H9 (cell line): ENCODE measurements around the gene DSCAM. TPM values are rescaled to one million over a fixed set of nuclear protein-coding genes. Genes with fewer than 3 reads are reported as not detected.
"Not testable (repeated sequence)": the region's sequence is repeated elsewhere in the genome, so short reads cannot be mapped to it uniquely, and the experiment has no call there.

Source experiments
- DNase-seq: peaks from one replicate; pipeline ENCODE4 v3.0.0-alpha.2; 2017
- H2AFZ ChIP-seq: one replicate; pipeline ENCODE4 v1.6.1; 2013; ENCODE audit warnings: mild to moderate bottlenecking, low read length, control low read depth, moderate library complexity
- H2AK5ac ChIP-seq: 2 replicates; pipeline ENCODE4 v1.6.1; 2013; ENCODE audit warnings: low read length, control low read depth, mixed read lengths; ENCODE audit not compliant: insufficient read length
- H2BK120ac ChIP-seq: one replicate; pipeline ENCODE4 v1.6.1; 2013; ENCODE audit warnings: low read depth, mild to moderate bottlenecking, low read length, control low read depth, inconsistent platforms; ENCODE audit not compliant: poor library complexity, severe bottlenecking
- H2BK12ac ChIP-seq: 2 replicates; pipeline ENCODE4 v1.6.1; 2013; ENCODE audit warnings: low read length, control low read depth, mixed read lengths, low read depth; ENCODE audit not compliant: insufficient read length
- H2BK15ac ChIP-seq: 2 replicates; pipeline ENCODE4 v1.6.1; 2013; ENCODE audit warnings: low read depth, low read length, control low read depth
- H2BK20ac ChIP-seq: one replicate; pipeline ENCODE4 v1.6.1; 2013; ENCODE audit warnings: low read depth, mild to moderate bottlenecking, low read length, control low read depth, inconsistent platforms; ENCODE audit not compliant: poor library complexity, severe bottlenecking
- H2BK5ac ChIP-seq: 2 replicates; pipeline ENCODE4 v1.6.1; 2013; ENCODE audit warnings: low read length, control low read depth, mixed read lengths; ENCODE audit not compliant: insufficient read length
- H3K14ac ChIP-seq: 2 replicates; pipeline ENCODE4 v1.6.1; 2013; ENCODE audit warnings: low read length, control low read depth; ENCODE audit not compliant: insufficient read depth
- H3K18ac ChIP-seq: 2 replicates; pipeline ENCODE4 v1.6.1; 2013; ENCODE audit warnings: low read depth, mild to moderate bottlenecking, mixed read lengths, low read length, control low read depth; ENCODE audit not compliant: insufficient read length
- H3K23ac ChIP-seq: 2 replicates; pipeline ENCODE4 v1.6.1; 2013; ENCODE audit warnings: low read length, control low read depth, mixed read lengths, low read depth; ENCODE audit not compliant: insufficient read length
- H3K23me2 ChIP-seq: 2 replicates; pipeline ENCODE4 v1.6.1; 2013; ENCODE audit warnings: low read depth, mild to moderate bottlenecking, mixed read lengths, low read length, control low read depth; ENCODE audit not compliant: insufficient read length, poor library complexity, severe bottlenecking
- H3K27ac ChIP-seq: 2 replicates; pipeline ENCODE4 v1.5.1; 2013; ENCODE audit warnings: low read length, control low read depth, mixed read lengths, low read depth; ENCODE audit not compliant: insufficient read length
- H3K27me3 ChIP-seq: 2 replicates; pipeline ENCODE4 v1.6.1; 2013; ENCODE audit warnings: low read length, control low read depth, inconsistent platforms; ENCODE audit not compliant: insufficient read depth
- H3K4ac ChIP-seq: 2 replicates; pipeline ENCODE4 v1.6.1; 2013; ENCODE audit warnings: low read depth, mild to moderate bottlenecking, control low read depth, inconsistent platforms, low read length, moderate library complexity
- H3K4me1 ChIP-seq: 2 replicates; pipeline ENCODE4 v1.6.1; 2013; ENCODE audit warnings: low read length, control low read depth, inconsistent platforms; ENCODE audit not compliant: insufficient read depth
- H3K4me2 ChIP-seq: 2 replicates; pipeline ENCODE4 v1.6.1; 2013; ENCODE audit warnings: low read length, control low read depth, mixed read lengths; ENCODE audit not compliant: insufficient read length, insufficient read depth
- H3K56ac ChIP-seq: 2 replicates; pipeline ENCODE4 v1.6.1; 2013; ENCODE audit warnings: low read depth, mild to moderate bottlenecking, mixed read lengths, low read length, control low read depth; ENCODE audit not compliant: insufficient read length
- H3K79me1 ChIP-seq: 2 replicates; pipeline ENCODE4 v1.6.1; 2013; ENCODE audit warnings: low read depth, mild to moderate bottlenecking, moderate library complexity, low read length, control low read depth, inconsistent platforms; ENCODE audit not compliant: insufficient read depth, poor library complexity, severe bottlenecking
- H3K79me2 ChIP-seq: 2 replicates; pipeline ENCODE4 v1.6.1; 2013; ENCODE audit warnings: low read length, control low read depth, inconsistent platforms; ENCODE audit not compliant: insufficient read depth
- H3K9ac ChIP-seq: 2 replicates; pipeline ENCODE4 v1.6.1; 2013; ENCODE audit warnings: low read length, control low read depth, mixed read lengths; ENCODE audit not compliant: insufficient read length; ENCODE audit errors: extremely low read depth
- H3K9me3 ChIP-seq: one replicate; pipeline ENCODE4 v1.6.1; 2013; ENCODE audit warnings: low read depth, low read length, inconsistent platforms; ENCODE audit not compliant: control insufficient read depth
- H3T11ph ChIP-seq: one replicate; pipeline ENCODE4 v1.6.1; 2013; ENCODE audit warnings: mild to moderate bottlenecking, low read length, control low read depth, inconsistent platforms
- H4K20me1 ChIP-seq: one replicate; pipeline ENCODE4 v1.6.1; 2013; ENCODE audit not compliant: control insufficient read depth, insufficient read length, insufficient read depth
- H4K5ac ChIP-seq: 2 replicates; pipeline ENCODE4 v1.6.1; 2013; ENCODE audit warnings: low read depth, mild to moderate bottlenecking, mixed read lengths, low read length, control low read depth; ENCODE audit not compliant: insufficient read length
- H4K8ac ChIP-seq: replicated peaks from 2 replicates; pipeline ENCODE4 v1.6.1; 2013; ENCODE audit warnings: low read length, control low read depth, mixed read lengths, low read depth; ENCODE audit not compliant: insufficient read length
- H4K91ac ChIP-seq: 2 replicates; pipeline ENCODE4 v1.6.1; 2013; ENCODE audit warnings: low read depth, mild to moderate bottlenecking, moderate library complexity, mixed read lengths, low read length, control low read depth; ENCODE audit not compliant: insufficient read length
- H3K27ac Mint-ChIP-seq, 3 experiments: 2 replicates in 2 of 3; 3 replicates in 1 of 3; pipeline ENCODE4 v1.8.0; 2020 to 2021; ENCODE audit warnings: mixed read lengths in 3 of 3, mild to moderate bottlenecking in 1 of 3, moderate library complexity in 1 of 3
- H3K27me3 Mint-ChIP-seq: 2 replicates; pipeline ENCODE4 v1.8.0; 2021; ENCODE audit warnings: low read depth, mild to moderate bottlenecking, moderate library complexity, mixed read lengths
- H3K36me3 Mint-ChIP-seq, 3 experiments: 2 replicates in 2 of 3; 3 replicates in 1 of 3; pipeline ENCODE4 v1.8.0; 2020 to 2021; ENCODE audit warnings: low read depth in 3 of 3, mixed read lengths in 3 of 3; ENCODE audit not compliant: insufficient read depth in 1 of 3
- H3K4me1 Mint-ChIP-seq, 2 experiments: 2 replicates each; pipeline ENCODE4 v1.8.0; 2020; ENCODE audit warnings: mixed read lengths in 2 of 2
- H3K4me3 Mint-ChIP-seq, 2 experiments: 2 replicates in 1 of 2; 3 replicates in 1 of 2; pipeline ENCODE4 v1.8.0; 2020 to 2021; ENCODE audit warnings: mild to moderate bottlenecking in 2 of 2, mixed read lengths in 2 of 2, moderate library complexity in 1 of 2
- H3K9me3 Mint-ChIP-seq, 2 experiments: 2 replicates in 1 of 2; 3 replicates in 1 of 2; pipeline ENCODE4 v1.8.0; 2020; ENCODE audit warnings: mild to moderate bottlenecking in 2 of 2, mixed read lengths in 2 of 2, moderate library complexity in 1 of 2
- CTCF ChIP-seq: fragments of 200-600 bp; sonication (generic); conservative IDR thresholded peaks from 3 replicates; pipeline ENCODE4 v1.8.0; 2021; ENCODE audit warnings: antibody characterized with exemption, mild to moderate bottlenecking
- WGBS: extraction: QIAGEN DNeasy Blood & Tissue Kit; methylation state at CpG from one replicate; pipeline ENCODE4 v1.1.7; 2013; ENCODE audit warnings: missing lambda C conversion rate, low lambda C conversion rate, mixed read lengths; ENCODE audit not compliant: insufficient read length; ENCODE audit errors: extremely low coverage; 5-methylcytosine and 5-hydroxymethylcytosine counted together
- total RNA-seq: library from RNA; stranded (reverse); gene quantifications from 2 replicates; pipeline ENCODE4 v1.2.1, GENCODE V29; 2021

The DSCAM gene
- total RNA-seq, 1 experiment from 2014 or later: 0.17 TPM

GRCh38 chr21:40269239-40269638, 577.7 kb downstream of the DSCAM start:
- H4K8ac ChIP-seq: no peak overlapping the region
- no peak overlapping the region for H3K4me3 Mint-ChIP-seq

GRCh38 chr21:40258456-40258855, 588.5 kb downstream of the DSCAM start:
- H4K20me1 ChIP-seq, H3K27me3 Mint-ChIP-seq, H3K9me3 Mint-ChIP-seq, H3K56ac ChIP-seq, H2AFZ ChIP-seq, H2AK5ac ChIP-seq, H3K4me3 Mint-ChIP-seq, H3K79me1 ChIP-seq, H3K23ac ChIP-seq, H3K27ac Mint-ChIP-seq, H3K27ac ChIP-seq, H4K91ac ChIP-seq, H2BK15ac ChIP-seq, H4K8ac ChIP-seq, H3T11ph ChIP-seq, H3K18ac ChIP-seq, H2BK20ac ChIP-seq, H3K36me3 Mint-ChIP-seq, H4K5ac ChIP-seq, H2BK12ac ChIP-seq, H3K9ac ChIP-seq, H3K4ac ChIP-seq, H3K4me1 ChIP-seq, H3K4me1 Mint-ChIP-seq, H3K9me3 ChIP-seq, H3K27me3 ChIP-seq, H3K79me2 ChIP-seq, H3K14ac ChIP-seq, DNase-seq, H3K4me2 ChIP-seq, H3K23me2 ChIP-seq, H2BK120ac ChIP-seq, H2BK5ac ChIP-seq: not testable (repeated sequence)
- no CpG with 5 or more reads among the region's 3 CpGs for WGBS

More at GRCh38 chr21:40269239-40269638, 577.7 kb downstream of the DSCAM start:
- Histone ChIP-seq H3T11ph (no peak overlapping the region), H3K27me3 (no peaks in the 10 kb centered on the region), H2BK5ac (no peak overlapping the region), H3K4me1 (peaks cover 3% of the 10 kb centered on the region; the same call in 1 of the 2 replicates), H3K23ac (no peak overlapping the region), H2BK120ac (no peak overlapping the region), H3K56ac (no peak overlapping the region), H3K79me2 (no peaks in the 10 kb centered on the region), H2BK12ac (no peak overlapping the region), H2AFZ (no peak overlapping the region), H4K20me1 (no peaks in the 10 kb centered on the region), H3K4me2 (no peak overlapping the region), H3K18ac (no peak overlapping the region), H3K9ac (no peak overlapping the region), H4K5ac (no peak overlapping the region), H3K23me2 (no peaks in the 10 kb centered on the region), H4K91ac (no peak overlapping the region), H3K4ac (no peak overlapping the region), H3K9me3 (no peaks in the 10 kb centered on the region), H2BK15ac (no peak overlapping the region), H2BK20ac (no peak overlapping the region), H3K79me1 (no peaks in the 10 kb centered on the region), H3K27ac (no peak overlapping the region), H2AK5ac (no peak overlapping the region), H3K14ac (no peak overlapping the region)
- WGBS: no CpG with 5 or more reads among the region's 8 CpGs
- Mint-ChIP-seq H3K9me3 (no peaks in the 10 kb centered on the region), H3K36me3 (no peaks in the 10 kb centered on the region), H3K27ac (no peak overlapping the region), H3K27me3 (no peaks in the 10 kb centered on the region; the same call in 1 of the 2 replicates), H3K4me1 (peaks cover 25% of the 10 kb centered on the region in 2 experiments)
- no peak for TF ChIP-seq CTCF
- no peak for DNase-seq
